Activated CD8-positive, alpha-beta memory T cell treated with anti-CD3 and anti-CD28 coated beads, Interleukin-2, amount 50 U/mL, for 4 hours (primary cell): ENCODE results near the gene TCN2.
"Not testable (repeated sequence)": the region's sequence is repeated elsewhere in the genome, so short reads cannot be mapped to it uniquely, and the experiment has no call there.

Experiments used
- DNase-seq: peaks from one replicate; pipeline ENCODE4 v3.0.0-alpha.2; 2020

Gene TCN2

GRCh38 chr22:30611197-30611596, 4.2 kb downstream of the TCN2 start:
- DNase-seq = no peak

GRCh38 chr22:30612789-30613188, 5.8 kb downstream of the TCN2 start:
- DNase-seq = no peak

GRCh38 chr22:30614268-30614667, 7.3 kb downstream of the TCN2 start:
- no peak for DNase-seq

- no peak for DNase-seq
These were observed 7.9 kb downstream of the TCN2 start for GRCh38 chr22:30614879-30615278.

GRCh38 chr22:30615543-30615954, 8.6 kb downstream of the TCN2 start:
- no peak for DNase-seq

- no peak for DNase-seq
These were observed 10.8 kb downstream of the TCN2 start for GRCh38 chr22:30617819-30618218.

GRCh38 chr22:30619909-30620308, 12.9 kb downstream of the TCN2 start:
- not testable (repeated sequence) for DNase-seq

- DNase-seq = no peak
These were observed 19.4 kb downstream of the TCN2 start for GRCh38 chr22:30626413-30626812.

GRCh38 chr22:30627471-30627870, 20.5 kb downstream of the TCN2 start:
- no peak for DNase-seq

- no peak for DNase-seq
These were observed 21.5 kb downstream of the TCN2 start for GRCh38 chr22:30628491-30628890.

GRCh38 chr22:30631469-30631868, 24.5 kb downstream of the TCN2 start:
- DNase-seq = not testable (repeated sequence)

- DNase-seq = peak; percentile 93
These were observed 27.7 kb downstream of the TCN2 start for GRCh38 chr22:30634471-30635233.

- peak; percentile 98 for DNase-seq
These were observed 28.6 kb downstream of the TCN2 start, which contains the start of gene SLC35E4 for GRCh38 chr22:30635273-30636225. TSS of gene SLC35E4 (plus strand) at chr22:30635781. CDS start at chr22:30636451, 670 bp downstream.

- DNase-seq = peak; percentile 28
These were observed 29.5 kb downstream of the TCN2 start for GRCh38 chr22:30636226-30637077.

- no peak for DNase-seq
These were observed 30.7 kb downstream of the TCN2 start for GRCh38 chr22:30637701-30638114.

GRCh38 chr22:30640361-30640760, 33.4 kb downstream of the TCN2 start:
- no peak for DNase-seq

- no peak for DNase-seq
These were observed 34.0 kb downstream of the TCN2 start for GRCh38 chr22:30640839-30641430.

GRCh38 chr22:30643055-30643875, 36.3 kb downstream of the TCN2 start:
- DNase-seq = no peak

GRCh38 chr22:30646518-30647160, 39.7 kb downstream of the TCN2 start:
- no peak for DNase-seq

GRCh38 chr22:30647536-30647935, 40.6 kb downstream of the TCN2 start:
- no peak for DNase-seq

GRCh38 chr22:30648825-30649224, 41.9 kb downstream of the TCN2 start:
- no peak for DNase-seq
